Fibroblast of villous mesenchyme (primary cell): ENCODE data around the gene CPM. TPM values are rescaled to one million over a fixed set of nuclear protein-coding genes. Genes with fewer than 3 reads are reported as not detected.

Experiments
- DNase-seq: peaks from one replicate; pipeline ENCODE4 v3.0.0-alpha.2; 2010; ENCODE audit warnings: low read depth
- H3K4me3 ChIP-seq: 2 replicates; pipeline ENCODE4 v1.5.1; 2011; ENCODE audit warnings: low read depth, mild to moderate bottlenecking, low read length
- CTCF ChIP-seq: IDR thresholded peaks from 2 replicates; pipeline ENCODE4 v1.5.1; 2012; ENCODE audit warnings: low read depth, mild to moderate bottlenecking, low read length; ENCODE audit not compliant: insufficient read depth
- total RNA-seq: library from RNA; depleted of rRNA; stranded (reverse); fragments of >200 nt; gene quantifications from 2 replicates; pipeline ENCODE4 v1.2.3, GENCODE V29; 2012

CPM gene
- total RNA-seq, 1 donor: 23.3 TPM

GRCh38 chr12:68943848-68944247 lies 10.9 kb upstream of the CPM start:
- no peak for TF ChIP-seq CTCF
- no peak overlapping the region for H3K4me3 ChIP-seq
- DNase-seq: no peak

GRCh38 chr12:68940731-68941130 lies 7.8 kb upstream of the CPM start:
- H3K4me3 ChIP-seq: no peak overlapping the region
- TF ChIP-seq CTCF: no peak
- DNase-seq: no peak

- H3K4me3 ChIP-seq: no peak overlapping the region
- TF ChIP-seq CTCF: no peak
- no peak for DNase-seq
These were observed 6.5 kb upstream of the CPM start for GRCh38 chr12:68939505-68939904.

- TF ChIP-seq CTCF: no peak
- DNase-seq: no peak
These were observed 1.4 kb upstream of the CPM start for GRCh38 chr12:68934392-68934791.

GRCh38 chr12:68932128-68932960 lies 627 bp downstream of the CPM start:
- DNase-seq: peak; percentile 18
- TF ChIP-seq CTCF: no peak
- H3K4me3 ChIP-seq: peak overlapping the region; percentile 62

More at GRCh38 chr12:68934392-68934791, 1.4 kb upstream of the CPM start:
- no peak overlapping the region for H3K4me3 ChIP-seq

- DNase-seq: no peak
- TF ChIP-seq CTCF: no peak
- no peak overlapping the region for H3K4me3 ChIP-seq
These were observed 2.8 kb downstream of the CPM start for GRCh38 chr12:68930178-68930577.
